IMR-90 (cell line): ENCODE data around the gene SLX4IP.

Experiments
- FOS ChIP-seq: fragments of 150-350 bp; IDR thresholded peaks from 2 replicates; pipeline ENCODE4 v1.6.1; 2016; ENCODE audit warnings: low read depth, low read length
- MAFK ChIP-seq: IDR thresholded peaks from 2 replicates; pipeline ENCODE4 v1.6.1; 2012; ENCODE audit warnings: low read depth, low read length, improper control_type of control experiment
- MAZ ChIP-seq: IDR thresholded peaks from 2 replicates; pipeline ENCODE4 v1.6.1; 2012; ENCODE audit warnings: low read depth, mild to moderate bottlenecking, low read length, improper control_type of control experiment, moderate library complexity, borderline replicate concordance
- SMC3 ChIP-seq: fragments of 150-350 bp; IDR thresholded peaks from 2 replicates; pipeline ENCODE4 v1.6.1; 2016; ENCODE audit warnings: low read depth, mild to moderate bottlenecking, antibody characterized with exemption, low read length, moderate library complexity

DNA sequence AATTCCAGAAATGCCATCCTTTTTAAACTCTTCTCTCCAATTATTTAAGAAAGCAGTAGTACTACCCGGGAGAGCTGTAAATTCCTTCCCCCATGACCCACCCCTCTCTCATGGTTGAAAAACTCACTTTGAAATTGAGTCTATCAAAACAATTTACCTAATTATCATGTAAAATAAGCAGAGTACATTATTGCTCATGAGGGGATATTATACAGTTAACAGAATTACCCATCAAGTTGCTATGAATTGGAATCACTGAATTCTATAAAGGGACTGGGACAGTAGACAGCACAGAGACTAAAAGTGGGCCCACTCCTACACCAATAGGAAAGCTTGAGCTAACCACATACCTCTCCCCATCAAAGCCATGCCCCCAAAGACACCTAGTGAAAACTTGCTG lies 222.3 kb downstream of the SLX4IP start:
- TF ChIP-seq FOS (no peak), SMC3 (no peak), MAZ (no peak), MAFK (no peak)
